ENCODE results near the gene PIK3R5.

Gene PIK3R5, protein sequence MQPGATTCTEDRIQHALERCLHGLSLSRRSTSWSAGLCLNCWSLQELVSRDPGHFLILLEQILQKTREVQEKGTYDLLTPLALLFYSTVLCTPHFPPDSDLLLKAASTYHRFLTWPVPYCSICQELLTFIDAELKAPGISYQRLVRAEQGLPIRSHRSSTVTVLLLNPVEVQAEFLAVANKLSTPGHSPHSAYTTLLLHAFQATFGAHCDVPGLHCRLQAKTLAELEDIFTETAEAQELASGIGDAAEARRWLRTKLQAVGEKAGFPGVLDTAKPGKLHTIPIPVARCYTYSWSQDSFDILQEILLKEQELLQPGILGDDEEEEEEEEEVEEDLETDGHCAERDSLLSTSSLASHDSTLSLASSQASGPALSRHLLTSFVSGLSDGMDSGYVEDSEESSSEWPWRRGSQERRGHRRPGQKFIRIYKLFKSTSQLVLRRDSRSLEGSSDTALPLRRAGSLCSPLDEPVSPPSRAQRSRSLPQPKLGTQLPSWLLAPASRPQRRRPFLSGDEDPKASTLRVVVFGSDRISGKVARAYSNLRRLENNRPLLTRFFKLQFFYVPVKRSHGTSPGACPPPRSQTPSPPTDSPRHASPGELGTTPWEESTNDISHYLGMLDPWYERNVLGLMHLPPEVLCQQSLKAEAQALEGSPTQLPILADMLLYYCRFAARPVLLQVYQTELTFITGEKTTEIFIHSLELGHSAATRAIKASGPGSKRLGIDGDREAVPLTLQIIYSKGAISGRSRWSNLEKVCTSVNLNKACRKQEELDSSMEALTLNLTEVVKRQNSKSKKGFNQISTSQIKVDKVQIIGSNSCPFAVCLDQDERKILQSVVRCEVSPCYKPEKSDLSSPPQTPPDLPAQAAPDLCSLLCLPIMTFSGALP

DNA sequence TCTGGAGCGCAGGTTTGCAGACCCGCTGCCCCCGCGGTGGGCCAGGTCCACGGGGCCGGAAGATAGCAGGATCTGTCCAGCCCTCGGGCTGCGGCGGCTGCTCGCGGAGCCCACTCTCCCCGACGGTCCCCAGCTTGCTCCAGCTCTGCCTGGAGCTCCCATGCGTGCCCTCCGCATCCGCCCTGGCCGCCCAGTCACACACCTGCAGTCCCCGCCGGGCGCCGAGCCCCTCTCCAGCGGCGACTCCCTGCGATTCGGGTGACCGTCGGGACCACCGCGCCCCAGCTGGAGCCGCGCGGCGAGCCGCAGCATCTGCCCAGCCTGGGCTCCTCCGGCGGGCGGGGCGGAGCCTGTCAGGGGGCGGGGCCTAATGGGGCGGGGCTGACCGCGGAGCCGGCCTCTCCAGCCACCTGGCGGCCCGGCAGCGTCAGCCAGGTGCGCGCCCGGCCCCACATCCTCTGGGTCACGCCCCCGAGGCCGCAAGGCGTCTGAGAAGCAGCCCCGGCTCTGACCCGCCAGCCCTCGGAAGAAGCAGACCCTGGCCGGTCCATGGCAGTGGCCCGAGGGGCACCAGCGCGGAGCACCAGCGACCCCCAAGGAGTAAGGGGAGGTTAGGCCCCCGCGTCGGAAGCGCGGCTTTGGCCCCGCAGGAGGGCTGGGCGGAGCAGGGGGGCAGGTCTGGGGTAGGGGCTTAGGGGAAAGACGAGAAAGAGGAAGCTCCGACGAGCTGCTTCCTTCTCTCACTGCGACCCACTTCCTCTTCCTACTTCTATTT lies at the start of gene PIK3R5:
TSS of gene PIK3R5 (minus strand) at position 314 of the 775 bp plus-strand sequence. CDS start 54,213 bp downstream, outside the sequence.
- no peak within 1 kb of the TSS for H3K27ac ChIP-seq
- DNase-seq (ENCODE audit: low read depth, low spot score) = no peak

DNA sequence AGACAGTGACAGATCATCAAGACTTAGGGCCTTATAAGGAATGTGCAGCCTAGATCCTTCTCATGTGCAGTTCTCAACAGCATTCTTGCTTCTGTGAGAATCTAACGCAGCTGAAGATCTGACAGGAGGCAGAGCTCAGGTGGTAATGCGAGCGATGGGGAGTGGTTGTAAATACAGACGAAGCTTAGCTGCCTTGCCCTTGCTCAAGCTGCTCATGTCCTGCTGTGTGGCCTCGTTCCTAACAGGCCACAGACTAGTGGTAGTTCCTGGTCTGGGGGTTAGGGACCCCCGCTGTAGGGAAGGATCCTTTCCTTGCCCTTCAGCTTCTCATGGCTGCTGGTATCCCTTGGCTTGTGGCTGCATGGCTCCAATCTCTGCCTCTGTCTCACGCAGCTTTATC lies 45.5 kb upstream of the PIK3R5 start:
- no peak for DNase-seq (ENCODE audit: low read depth, low spot score)
- no peak overlapping the region for H3K27ac ChIP-seq

DNA sequence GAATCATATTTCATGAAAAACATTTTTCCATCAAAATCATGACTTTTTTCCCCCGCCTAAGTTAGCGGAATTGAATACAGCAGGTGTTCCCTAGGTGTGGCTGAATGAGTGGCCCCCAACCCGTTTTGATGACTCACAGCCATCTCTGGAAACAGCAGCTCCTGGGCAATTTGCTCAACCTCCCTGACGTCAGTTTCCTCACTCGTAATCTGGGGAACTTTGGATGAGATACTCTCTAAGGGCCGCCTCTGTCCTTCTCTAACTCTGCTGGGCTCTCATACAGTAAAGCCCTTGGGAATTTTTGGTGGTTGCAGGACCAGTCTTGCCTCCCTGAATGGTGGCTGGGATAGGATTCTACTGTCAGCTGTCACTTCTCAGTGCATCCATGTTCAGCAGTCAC lies 44.2 kb upstream of the PIK3R5 start:
- DNase-seq (ENCODE audit: low read depth, low spot score) = no peak
- H3K27ac ChIP-seq = no peak overlapping the region

DNA sequence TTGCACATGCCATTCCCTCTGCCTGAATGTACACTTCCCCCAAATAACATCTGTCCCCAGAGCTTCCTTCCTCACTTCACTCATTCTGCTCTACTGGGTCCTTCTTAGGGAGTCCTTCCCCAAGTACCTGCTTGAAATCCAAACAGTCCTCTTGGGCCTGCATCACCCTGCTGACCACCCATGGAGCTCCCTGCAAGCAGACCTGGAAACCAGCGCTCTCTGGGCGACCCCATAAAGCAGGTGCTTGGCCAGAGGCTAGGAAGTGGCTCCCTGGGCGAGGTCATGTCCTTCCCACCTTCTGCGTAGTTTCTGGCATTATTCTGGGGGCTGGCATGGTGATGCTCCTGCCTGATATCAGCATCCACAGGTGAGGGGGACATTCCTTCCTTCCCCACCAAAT lies 43.6 kb upstream of the PIK3R5 start:
- no peak overlapping the region for H3K27ac ChIP-seq
- no peak for DNase-seq (ENCODE audit: low read depth, low spot score)

DNA sequence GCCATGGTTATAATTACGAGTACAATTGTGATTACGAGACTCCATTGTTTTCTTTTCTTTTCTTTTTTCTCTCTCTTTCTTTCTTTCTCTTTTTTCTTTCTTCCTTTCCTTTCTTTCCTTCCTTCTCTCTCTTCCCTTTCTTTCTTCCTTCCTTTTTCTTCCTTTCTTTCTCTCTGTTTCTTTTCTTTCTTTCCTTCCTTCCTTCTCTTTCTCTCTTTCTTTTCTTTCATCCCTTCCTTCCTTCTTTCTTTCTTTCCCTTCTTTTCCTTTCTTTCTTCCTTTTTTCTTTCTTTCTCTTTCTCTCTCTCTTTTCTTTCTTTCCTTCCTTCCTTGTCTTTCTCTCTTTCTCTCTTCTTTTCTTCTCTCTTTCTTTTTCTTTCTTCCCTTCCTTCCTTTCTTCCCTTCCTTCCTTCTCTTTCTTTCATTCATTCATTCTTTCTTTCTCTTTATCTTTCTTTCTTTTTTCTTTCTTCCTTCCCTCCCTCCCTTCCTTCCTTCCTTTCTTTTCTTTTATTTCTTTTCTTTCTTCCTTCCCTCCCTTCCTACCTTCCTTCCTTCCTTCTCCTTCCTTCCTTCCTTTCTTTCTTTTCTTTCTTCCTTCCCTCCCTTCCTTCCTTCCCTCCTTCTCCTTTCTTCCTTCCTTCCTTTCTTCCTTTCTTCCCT lies 41.7 kb upstream of the PIK3R5 start:
- DNase-seq (ENCODE audit: low read depth, low spot score) = no peak
- no peak overlapping the region for H3K27ac ChIP-seq

DNA sequence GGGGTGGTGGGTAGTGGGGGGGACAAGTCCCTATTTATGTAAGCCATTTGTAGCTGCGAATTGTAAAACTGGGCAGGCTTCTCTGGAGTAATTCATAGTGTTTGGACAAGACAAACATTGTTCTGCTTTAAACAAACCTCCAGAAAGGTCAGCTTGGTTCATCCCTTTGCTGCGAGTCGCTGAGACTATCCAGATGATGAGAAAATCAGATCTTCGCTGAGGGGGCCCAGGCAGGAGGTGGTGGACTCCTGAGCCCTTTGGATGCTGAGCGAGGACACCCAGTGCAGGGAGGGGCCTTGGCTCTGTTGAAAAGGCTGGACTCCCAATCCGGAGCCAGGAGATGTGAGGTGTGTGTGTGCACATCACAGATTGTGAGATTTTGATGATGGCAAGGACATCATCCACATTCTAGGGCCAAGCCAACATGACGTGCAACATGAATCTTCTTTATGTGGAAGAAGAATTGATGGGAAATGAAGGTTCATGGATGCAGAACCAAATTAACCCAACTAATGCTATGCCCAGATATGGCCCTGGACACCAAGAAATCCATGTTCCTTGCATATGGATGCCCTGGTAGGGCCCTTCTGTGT lies 40.8 kb upstream of the PIK3R5 start:
- no peak for DNase-seq (ENCODE audit: low read depth, low spot score)
- no peak overlapping the region for H3K27ac ChIP-seq

DNA sequence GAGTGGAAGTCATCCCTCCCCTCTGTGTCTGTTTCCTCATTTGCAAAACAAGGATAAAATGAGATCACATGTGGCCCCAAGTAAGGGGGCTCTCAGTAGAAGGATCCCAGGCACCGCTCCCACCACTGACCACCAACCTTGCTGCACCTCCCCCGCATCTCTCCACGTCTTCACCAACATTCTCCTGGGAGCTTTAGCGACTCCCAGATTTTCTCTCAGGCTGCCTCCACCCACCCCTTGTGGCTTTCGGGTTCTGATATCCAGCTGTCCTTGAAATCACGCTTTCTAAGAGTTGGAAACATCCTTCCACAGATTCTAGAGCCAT lies 39.4 kb upstream of the PIK3R5 start:
- H3K27ac ChIP-seq = no peak overlapping the region

DNA sequence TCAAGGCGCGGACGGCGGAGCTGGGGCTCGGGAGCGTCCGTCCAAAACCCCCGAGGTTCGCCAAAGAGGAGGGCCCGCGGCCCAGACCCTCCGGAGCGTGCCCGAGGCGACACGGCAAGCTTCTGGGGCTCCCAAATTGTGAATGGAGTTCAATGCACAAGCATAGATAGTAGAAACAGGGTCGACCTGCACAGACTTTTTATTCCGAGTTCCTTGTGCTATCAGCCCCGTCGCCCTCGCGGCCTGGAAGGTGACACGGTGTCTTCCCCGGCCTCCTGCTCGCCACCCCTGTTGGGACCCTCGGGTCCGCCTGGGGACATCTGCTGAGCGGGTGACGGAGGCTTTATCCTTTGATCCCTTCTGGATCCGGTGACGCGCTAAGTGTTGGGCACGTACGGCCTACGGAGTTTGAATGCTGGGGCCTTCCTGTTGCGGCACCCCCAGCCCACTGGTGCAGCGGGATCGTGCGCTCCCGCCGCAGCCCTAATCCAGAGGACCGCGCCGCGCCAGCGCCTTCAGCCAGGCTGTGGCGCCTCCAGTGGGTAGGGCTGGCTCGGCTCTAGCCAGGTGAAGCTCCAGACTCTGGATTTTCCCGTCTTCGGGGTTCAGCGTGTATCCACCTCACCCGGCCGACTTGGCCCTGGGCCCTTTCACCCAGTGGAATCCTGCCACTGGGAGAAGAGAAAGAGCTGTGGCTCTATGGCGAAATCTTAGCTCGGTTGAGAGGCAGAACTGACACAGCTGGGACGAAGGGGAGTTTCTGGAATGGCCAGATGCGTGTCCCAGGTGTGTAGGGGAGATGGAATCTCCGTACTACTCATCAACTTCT lies 38.8 kb upstream of the PIK3R5 start:
- no peak for DNase-seq (ENCODE audit: low read depth, low spot score)
- H3K27ac ChIP-seq = no peak overlapping the region

More for the DNA sequence above, 39.4 kb upstream of the PIK3R5 start:
- DNase-seq (ENCODE audit: low read depth, low spot score) = no peak

DNA sequence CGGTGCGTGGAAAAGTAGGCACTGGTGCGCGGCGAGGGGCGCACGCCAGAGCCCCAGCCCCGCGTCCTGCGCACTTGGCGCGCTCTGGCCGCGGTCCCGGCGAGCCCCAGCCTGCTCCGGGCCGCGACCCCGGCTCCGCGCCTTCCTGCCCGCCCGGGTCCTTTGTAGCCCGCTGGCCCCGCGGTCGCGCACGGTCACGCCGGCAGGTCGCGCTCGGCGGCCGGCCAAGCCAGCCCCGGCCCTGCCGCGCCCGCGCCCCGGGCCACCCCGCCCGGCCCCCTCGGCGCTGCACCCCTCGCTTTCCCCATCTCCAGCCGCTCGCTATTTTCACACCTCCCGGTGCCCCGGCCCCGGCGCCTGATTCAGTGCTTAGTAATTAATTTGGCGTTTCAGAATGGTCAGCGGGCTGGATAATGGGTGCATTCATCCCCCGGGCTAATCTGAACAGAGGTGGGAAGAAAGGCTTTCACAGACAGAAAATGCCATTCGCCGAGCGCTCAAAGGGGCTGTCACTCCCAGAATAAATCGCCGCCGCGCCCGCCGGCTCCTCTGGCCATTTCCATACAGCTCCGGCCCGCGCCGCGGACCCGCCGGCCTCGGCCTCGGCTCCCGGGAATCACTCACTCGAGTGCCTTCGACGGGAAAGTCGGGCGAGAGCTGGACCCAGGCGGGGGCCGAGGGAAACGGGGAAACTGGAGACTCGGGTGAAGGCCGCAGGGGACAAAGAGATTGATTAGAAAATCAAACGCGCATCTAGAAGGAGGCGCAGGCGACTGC lies 38.0 kb upstream of the PIK3R5 start:
- no peak overlapping the region for H3K27ac ChIP-seq

DNA sequence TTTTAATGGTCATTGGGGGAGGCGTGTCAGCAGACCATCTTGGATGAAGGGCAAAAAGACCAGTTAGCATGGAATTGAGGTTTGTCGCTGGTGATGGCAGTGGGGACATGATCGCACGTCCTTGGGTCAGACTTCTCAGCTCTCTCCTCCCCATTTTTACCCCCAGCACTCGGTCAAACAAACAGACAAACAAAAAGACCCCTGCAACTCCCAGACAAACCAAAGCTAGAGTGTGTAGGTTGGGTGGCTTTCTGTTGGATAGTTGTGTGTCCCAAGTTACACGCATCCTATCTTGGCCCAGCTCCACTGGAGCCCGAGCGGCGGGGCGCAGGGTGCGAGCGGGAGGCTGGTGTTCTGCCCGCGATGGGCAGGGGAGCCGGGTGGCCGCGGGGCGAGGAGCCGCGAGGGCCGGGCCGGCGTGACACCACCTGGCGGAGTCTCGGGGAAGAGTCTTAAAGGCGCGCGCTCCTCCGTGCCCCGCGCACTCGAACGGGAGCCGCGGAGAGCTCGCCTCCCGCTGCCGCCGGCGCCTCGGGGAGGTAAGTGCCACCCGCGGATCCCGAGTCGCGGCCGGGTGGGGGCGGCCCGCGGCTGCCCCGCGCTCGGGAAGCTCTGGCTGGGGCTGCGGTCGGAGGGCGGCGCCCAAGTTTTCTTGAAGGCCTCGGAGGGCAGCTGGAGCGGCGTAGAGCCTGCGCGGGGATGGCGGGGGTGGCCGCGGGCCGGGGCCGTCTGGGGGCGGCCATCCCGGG lies 37.3 kb upstream of the PIK3R5 start:
- H3K27ac ChIP-seq = no peak overlapping the region
- DNase-seq (ENCODE audit: low read depth, low spot score) = no peak

More for the DNA sequence above, 38.0 kb upstream of the PIK3R5 start:
- no peak for DNase-seq (ENCODE audit: low read depth, low spot score)

DNA sequence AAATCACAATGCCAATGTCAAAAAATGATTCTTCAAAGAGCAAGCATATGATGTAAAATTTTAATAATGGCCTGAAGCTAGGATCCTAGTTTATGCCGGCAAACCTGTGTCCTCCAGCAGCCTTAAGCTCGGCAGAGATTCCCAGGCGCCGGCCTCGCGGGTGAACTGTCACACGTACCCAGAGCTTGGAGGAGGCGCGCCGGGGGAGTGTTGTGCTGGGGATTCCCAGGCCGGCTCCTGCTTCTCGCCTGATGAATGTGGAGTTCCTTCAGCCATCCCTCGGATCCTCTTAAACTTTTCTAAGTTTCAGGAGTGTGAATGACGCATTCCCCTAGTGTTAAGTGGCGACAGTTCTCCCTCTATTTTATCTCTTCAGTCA lies 36.7 kb upstream of the PIK3R5 start:
- no peak overlapping the region for H3K27ac ChIP-seq
- no peak for DNase-seq (ENCODE audit: low read depth, low spot score)

DNA sequence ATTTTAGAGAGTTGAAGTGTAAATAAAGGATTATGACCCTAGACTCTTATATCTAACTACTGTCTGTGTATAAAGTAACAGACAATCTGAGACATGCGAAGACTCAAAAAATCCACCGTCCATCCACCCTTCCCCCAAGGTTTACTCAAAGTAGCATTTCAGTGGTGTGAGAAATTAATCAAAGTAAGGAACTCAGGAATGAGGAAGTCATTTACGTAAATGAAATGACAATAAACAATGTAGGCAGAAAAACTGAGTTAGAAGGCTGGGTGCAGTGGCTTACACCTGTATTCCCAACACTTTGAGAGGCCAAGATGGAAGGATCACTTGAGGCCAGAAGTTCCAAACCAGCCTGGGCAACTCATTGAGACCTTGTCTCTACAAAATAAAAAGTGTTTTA lies 36.1 kb upstream of the PIK3R5 start:
- H3K27ac ChIP-seq = no peak overlapping the region
- DNase-seq (ENCODE audit: low read depth, low spot score) = no peak

DNA sequence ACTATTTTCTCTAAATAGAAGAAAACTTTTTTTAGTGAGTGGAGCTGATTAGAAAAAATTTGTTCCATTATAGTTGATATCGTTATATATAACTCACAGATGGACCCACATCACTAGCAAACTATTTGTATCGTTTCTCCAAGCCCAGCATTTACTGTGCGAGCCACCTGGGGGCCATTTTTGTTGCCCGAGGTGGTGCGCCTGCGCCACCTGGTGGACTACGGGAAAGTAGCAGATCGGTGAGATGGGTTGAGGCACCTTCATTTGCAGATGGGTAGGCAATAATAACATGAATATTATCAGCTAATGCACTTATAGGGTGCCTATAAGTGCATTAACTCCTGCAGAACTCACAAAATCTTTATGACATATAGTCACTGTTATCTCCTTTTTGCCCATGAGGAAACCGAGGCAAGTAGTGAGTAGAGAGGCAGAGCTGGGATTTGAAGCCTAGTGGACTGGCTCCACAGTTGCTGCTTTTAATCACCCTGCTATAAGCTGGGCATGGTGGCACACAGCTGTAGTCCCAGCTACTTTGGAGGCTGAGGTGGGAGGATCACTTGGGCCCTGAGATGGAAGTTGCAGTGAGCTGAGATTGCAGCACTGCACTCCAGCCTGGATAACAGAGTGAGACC lies 32.6 kb upstream of the PIK3R5 start:
- no peak overlapping the region for H3K27ac ChIP-seq
- no peak for DNase-seq (ENCODE audit: low read depth, low spot score)

DNA sequence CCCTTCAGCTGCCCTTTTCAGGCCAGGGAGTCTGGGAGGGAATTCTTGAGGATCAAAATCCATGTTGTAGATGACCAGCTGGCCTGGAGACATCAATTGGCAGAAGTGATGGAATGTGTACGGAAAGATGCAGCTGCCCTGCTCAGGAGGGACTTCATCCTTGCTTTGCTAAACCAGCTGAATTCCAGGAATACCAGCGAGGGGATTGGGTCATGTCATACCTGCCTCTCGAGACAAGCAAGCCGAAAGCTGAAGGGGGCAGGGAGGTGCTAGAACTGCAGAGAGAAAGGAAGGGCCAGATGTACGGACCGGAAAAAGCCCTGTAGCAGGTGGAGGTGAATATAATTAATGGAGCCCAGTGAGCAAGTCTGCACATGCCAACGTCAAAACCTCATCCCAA lies 30.2 kb upstream of the PIK3R5 start:
- H3K27ac ChIP-seq = no peak overlapping the region
- DNase-seq (ENCODE audit: low read depth, low spot score) = no peak

DNA sequence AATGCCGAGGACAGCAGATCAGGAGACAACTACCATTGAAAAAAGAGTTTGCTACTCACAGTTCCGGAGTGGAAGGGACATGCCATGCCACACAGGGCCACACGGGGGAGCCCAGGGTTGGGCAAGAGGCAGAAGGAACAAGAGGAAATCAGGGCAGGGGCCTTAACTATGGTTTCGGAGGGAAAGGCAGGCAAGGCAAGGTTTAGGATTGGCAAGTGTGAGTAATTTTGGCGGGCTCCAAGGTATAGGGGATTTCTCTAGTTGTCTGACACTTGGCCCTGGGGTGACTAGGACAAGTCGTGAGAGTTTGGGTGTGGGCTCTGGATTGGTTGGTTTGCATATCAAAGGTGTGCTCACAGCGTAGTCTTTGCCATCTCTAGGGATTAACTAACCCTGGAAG lies 28.8 kb upstream of the PIK3R5 start:
- no peak overlapping the region for H3K27ac ChIP-seq
- DNase-seq (ENCODE audit: low read depth, low spot score) = no peak

DNA sequence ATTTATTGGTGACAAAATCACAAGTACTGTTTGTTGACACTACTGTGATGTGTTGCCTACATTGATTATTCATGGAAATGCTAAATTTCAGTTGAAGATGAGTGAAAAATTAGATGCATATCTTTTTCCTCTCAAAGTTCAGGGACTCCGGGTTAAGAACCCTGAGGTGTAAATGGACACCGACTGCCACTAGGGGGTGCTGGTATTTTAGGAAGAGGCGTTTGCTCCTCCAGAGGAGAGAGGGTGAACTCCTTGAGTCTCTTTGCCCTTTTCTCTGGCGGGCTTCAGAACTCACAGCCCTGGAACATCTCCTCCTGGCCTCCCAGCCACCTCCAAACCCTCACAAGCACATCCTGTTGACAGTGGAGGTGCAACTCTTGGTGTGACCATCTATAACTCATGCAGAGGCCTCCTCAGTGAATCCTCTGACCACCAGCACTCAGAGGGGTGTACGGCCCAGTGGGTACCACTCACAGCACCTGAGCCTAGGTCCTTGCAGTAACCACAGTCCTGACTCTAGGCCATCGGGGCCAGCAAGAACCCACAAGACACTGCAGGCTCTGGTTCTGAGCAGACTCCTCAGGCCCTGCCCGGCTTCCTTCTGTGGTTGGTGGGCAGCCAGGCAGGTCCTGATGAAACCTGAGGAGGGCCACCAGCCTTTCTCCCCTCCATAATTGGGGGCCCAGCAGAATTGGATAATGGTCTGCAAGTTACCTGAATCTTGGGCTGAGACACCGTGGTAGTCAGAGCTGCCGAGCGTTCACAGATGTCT lies 26.2 kb upstream of the PIK3R5 start:
- peak; percentile 10 for DNase-seq (ENCODE audit: low read depth, low spot score)
- H3K27ac ChIP-seq = no peak overlapping the region
